GM12878 (cell line): ENCODE data around the gene RFPL1. TPM values are rescaled to one million over a fixed set of nuclear protein-coding genes. Genes with fewer than 3 reads are reported as not detected.

ENCODE experiments used
- ATAC-seq: fragments of 200-7000 bp; cut with Tn5 transposase; 3 replicates; pipeline ENCODE4 v1.9.1; 2020; ENCODE audit warnings: mild to moderate bottlenecking, moderate library complexity
- BruUV-seq: library from RNA; stranded (reverse); fragments of 400-500 nt; replicated peaks from 2 replicates; lab custom pipeline; 2021; lab: Mats Ljungman, UMichigan
- CTCF ChIA-PET: fragments of 300-600 bp; sonication (Branson Sonifier 250); formaldehyde crosslinking; extraction: SDS; loops from one replicate; lab custom pipeline; 2021; ENCODE audit warnings: inconsistent platforms; lab: Yijun Ruan, JAX
- POLR2A ChIA-PET: fragments of 350-600 bp; formaldehyde crosslinking; extraction: SDS; loops from one replicate; lab custom pipeline; 2021; ENCODE audit warnings: inconsistent platforms; lab: Charles Lee
- RAD21 ChIA-PET: fragments of 300-600 bp; sonication (Branson Sonifier 250); formaldehyde crosslinking; loops from one replicate; lab custom pipeline; 2023; ENCODE audit warnings: antibody characterized with exemption; ENCODE audit not compliant: unreplicated experiment; lab: Charles Lee
- SMC1A ChIA-PET: fragments of 300-600 bp; sonication (Branson Sonifier 250); formaldehyde crosslinking; loops from one replicate; lab custom pipeline; 2023; ENCODE audit not compliant: unreplicated experiment, uncharacterized antibody; lab: Charles Lee
- DNase-seq: peaks from one replicate; pipeline ENCODE4 v3.0.0-alpha.2; 2011; ENCODE audit warnings: low read depth, low spot score
- FAIRE-seq: peaks from 3 replicates; lab custom pipeline; 2011; peaks lifted over from hg19 to GRCh38; lab: Jason Lieb, UNC
- H2AFZ ChIP-seq: 2 replicates; pipeline ENCODE4 v1.6.0; 2011; ENCODE audit warnings: low read depth, low read length, control low read depth; ENCODE audit not compliant: control insufficient read depth
- H3K27ac ChIP-seq: 2 replicates; pipeline ENCODE4 v1.5.1; 2011; ENCODE audit warnings: control low read depth; ENCODE audit not compliant: control insufficient read depth, insufficient read depth
- H3K27me3 ChIP-seq, 2 experiments: replicated peaks in 1 of 2; 2 replicates each; pipeline versions ENCODE4 v1.6.0 to v1.6.1; 2011; ENCODE audit warnings: low read length in 1 of 2; ENCODE audit not compliant: control insufficient read depth in 2 of 2, insufficient read depth in 2 of 2
- H3K36me3 ChIP-seq, 2 experiments: 2 replicates each; pipeline ENCODE4 v1.5.1; 2011; ENCODE audit warnings: low read length in 1 of 2; ENCODE audit not compliant: control insufficient read depth in 2 of 2, insufficient read depth in 2 of 2
- H3K4me1 ChIP-seq: 2 replicates; pipeline ENCODE4 v1.6.1; 2011; ENCODE audit warnings: mild to moderate bottlenecking, low read length, moderate library complexity, mixed read lengths; ENCODE audit not compliant: control insufficient read depth, insufficient read depth
- H3K4me2 ChIP-seq: 2 replicates; pipeline ENCODE4 v1.6.0; 2011; ENCODE audit warnings: control low read depth; ENCODE audit not compliant: control insufficient read depth, insufficient read depth
- H3K4me3 ChIP-seq: fragments of 200-600 bp; sonication (generic); 2 replicates; pipeline ENCODE4 v1.5.1; 2016
- H3K79me2 ChIP-seq: 2 replicates; pipeline ENCODE4 v1.6.0; 2011; ENCODE audit warnings: low read length; ENCODE audit not compliant: control insufficient read depth, insufficient read depth
- H3K9ac ChIP-seq: 2 replicates; pipeline ENCODE4 v1.8.0; 2011; ENCODE audit warnings: low read length, control low read depth, mixed read lengths; ENCODE audit not compliant: control insufficient read depth, insufficient read depth
- H3K9me3 ChIP-seq: replicated peaks from 3 replicates; pipeline ENCODE4 v1.5.1; 2011; ENCODE audit warnings: mild to moderate bottlenecking, low read length; ENCODE audit not compliant: control insufficient read depth, insufficient read depth
- H4K20me1 ChIP-seq: 2 replicates; pipeline ENCODE4 v1.6.0; 2011; ENCODE audit not compliant: control insufficient read depth, insufficient read depth
- BMI1 ChIP-seq: fragments of 450-650 bp; IDR thresholded peaks from 2 replicates; pipeline ENCODE4 v1.6.1; 2016; ENCODE audit warnings: mild to moderate bottlenecking, moderate library complexity, borderline replicate concordance
- CBX3 ChIP-seq: fragments of 200-600 bp; sonication (generic); IDR thresholded peaks from 2 replicates; pipeline ENCODE4 v1.6.1; 2016; ENCODE audit warnings: low read depth, borderline replicate concordance
- CBX5 ChIP-seq: sonication (generic); IDR thresholded peaks from 2 replicates; pipeline ENCODE4 v1.6.1; 2016; ENCODE audit warnings: low read depth, moderate library complexity, mild to moderate bottlenecking, inconsistent platforms
- CHD2 ChIP-seq: IDR thresholded peaks from 2 replicates; pipeline ENCODE4 v1.6.1; 2011; ENCODE audit warnings: low read depth, low read length, improper control_type of control experiment, borderline replicate concordance
- CREB1 ChIP-seq: IDR thresholded peaks from 2 replicates; pipeline ENCODE4 v1.6.1; 2012; ENCODE audit warnings: low read depth, mild to moderate bottlenecking, inconsistent platforms
- E2F8 ChIP-seq: fragments of 450-650 bp; IDR thresholded peaks from 2 replicates; pipeline ENCODE4 v1.6.1; 2018; ENCODE audit warnings: mild to moderate bottlenecking, low read depth, moderate library complexity; ENCODE audit not compliant: partially characterized antibody
- HDGF ChIP-seq: fragments of 450-650 bp; IDR thresholded peaks from 2 replicates; pipeline ENCODE4 v1.6.1; 2016; ENCODE audit warnings: antibody characterized with exemption
- IKZF1 ChIP-seq: fragments of 450-650 bp; conservative IDR thresholded peaks from 2 replicates; pipeline ENCODE4 v1.6.1; 2017; ENCODE audit warnings: antibody characterized with exemption, mild to moderate bottlenecking
- IKZF2 ChIP-seq, 2 experiments: fragments of 450-650 bp; IDR thresholded peaks; 2 replicates each; pipeline ENCODE4 v1.6.1; 2017; ENCODE audit warnings: mild to moderate bottlenecking in 2 of 2, moderate library complexity in 2 of 2
- MEF2A ChIP-seq: IDR thresholded peaks from 2 replicates; pipeline ENCODE4 v1.6.1; 2011; ENCODE audit warnings: low read depth, mild to moderate bottlenecking, low read length, moderate library complexity; ENCODE audit not compliant: insufficient read depth
- MEF2B ChIP-seq: fragments of 450-650 bp; IDR thresholded peaks from 2 replicates; pipeline ENCODE4 v1.6.1; 2018; ENCODE audit warnings: mild to moderate bottlenecking, moderate library complexity; ENCODE audit not compliant: partially characterized antibody, poor library complexity, severe bottlenecking
- PAX8 ChIP-seq: fragments of 450-650 bp; IDR thresholded peaks from 2 replicates; pipeline ENCODE4 v1.6.1; 2017; ENCODE audit warnings: mild to moderate bottlenecking, moderate library complexity
- RFX5 ChIP-seq: IDR thresholded peaks from 2 replicates; pipeline ENCODE4 v1.6.1; 2011; ENCODE audit warnings: low read depth, low read length, improper control_type of control experiment
- TCF12 ChIP-seq: IDR thresholded peaks from 2 replicates; pipeline ENCODE4 v1.6.1; 2011; ENCODE audit warnings: low read depth, mild to moderate bottlenecking, low read length
- WRNIP1 ChIP-seq: IDR thresholded peaks from 2 replicates; pipeline ENCODE4 v1.6.1; 2011; ENCODE audit warnings: low read depth, low read length, improper control_type of control experiment, borderline replicate concordance
- YBX1 ChIP-seq: fragments of 450-650 bp; IDR thresholded peaks from 2 replicates; pipeline ENCODE4 v1.6.1; 2016; ENCODE audit warnings: antibody characterized with exemption
- WGBS: methylation state at CpG from one replicate; pipeline ENCODE4 v1.1.6; 2016; ENCODE audit warnings: low lambda C conversion rate; ENCODE audit not compliant: insufficient replicate concordance, insufficient coverage; ENCODE audit errors: missing lambda C conversion rate; 5-methylcytosine and 5-hydroxymethylcytosine counted together
- in situ Hi-C: fragments of 300-500 bp; cut with MboI; formaldehyde crosslinking; loops from 9 replicates; pipeline ENCODE4 v1.14.3; 2018; ENCODE audit warnings: mixed read lengths
- intact Hi-C: fragments of 100-400 bp; cut with micrococcal nuclease; formaldehyde crosslinking; loops from one replicate; pipeline ENCODE4 v1.14.2; 2022; ENCODE audit not compliant: unreplicated experiment
- polyA plus RNA-seq, 11 experiments: library from polyadenylated mRNA; depleted of rRNA in 4 of 11; unstranded in 6 of 11; stranded (reverse) in 5 of 11; fragments of >200 nt; fragmentation: Nextera tagmentation in 4 of 11; fragmentation: Illumina TruSeq in 1 of 11; extraction: Ambion mirVana in 4 of 11; extraction: Trizol in 1 of 11; gene quantifications; 1 replicate in 1 of 11; 2 replicates in 10 of 11; pipeline versions ENCODE4 v1.2.1 to v1.2.3, GENCODE V29; 2011 to 2016; ENCODE audit warnings: inconsistent platforms in 2 of 11, missing spikeins in 2 of 11, low read depth in 1 of 11
- total RNA-seq, 4 experiments: library from RNA; depleted of rRNA in 3 of 4; stranded (reverse); fragments of >200 nt in 3 of 4; fragmentation: Illumina TruSeq in 1 of 4; extraction: Trizol in 1 of 4; gene quantifications; 2 replicates each; pipeline versions ENCODE4 v1.2.1 to v1.2.3, GENCODE V29; 2013 to 2021
- TF ChIP-seq, protein P1 (sequence below), 3 experiments: IDR thresholded peaks in 2 of 3; conservative IDR thresholded peaks in 1 of 3; 2 replicates each; pipeline ENCODE4 v1.5.1; 2011; ENCODE audit warnings: low read depth in 3 of 3, low read length in 3 of 3, mild to moderate bottlenecking in 3 of 3, control low read depth in 2 of 3, moderate library complexity in 2 of 3, inconsistent platforms in 1 of 3, mixed read lengths in 1 of 3; ENCODE audit not compliant: control insufficient read depth in 2 of 3, insufficient read depth in 1 of 3; ENCODE audit errors: extremely low read depth in 1 of 3
- TF ChIP-seq, protein P2 (sequence below): IDR thresholded peaks from 2 replicates; pipeline ENCODE4 v1.6.1; 2011; ENCODE audit warnings: borderline replicate concordance, low read depth, mild to moderate bottlenecking, moderate library complexity, mixed read lengths, low read length; ENCODE audit not compliant: insufficient read depth; ENCODE audit errors: extremely low read length

Gene RFPL1
- total and polyA plus RNA-seq, 10 of the 15 experiments (the other 5 are each of a cell fraction or from before 2014, with no cell fraction given): 0.13 TPM; not detected in 9

DNA sequence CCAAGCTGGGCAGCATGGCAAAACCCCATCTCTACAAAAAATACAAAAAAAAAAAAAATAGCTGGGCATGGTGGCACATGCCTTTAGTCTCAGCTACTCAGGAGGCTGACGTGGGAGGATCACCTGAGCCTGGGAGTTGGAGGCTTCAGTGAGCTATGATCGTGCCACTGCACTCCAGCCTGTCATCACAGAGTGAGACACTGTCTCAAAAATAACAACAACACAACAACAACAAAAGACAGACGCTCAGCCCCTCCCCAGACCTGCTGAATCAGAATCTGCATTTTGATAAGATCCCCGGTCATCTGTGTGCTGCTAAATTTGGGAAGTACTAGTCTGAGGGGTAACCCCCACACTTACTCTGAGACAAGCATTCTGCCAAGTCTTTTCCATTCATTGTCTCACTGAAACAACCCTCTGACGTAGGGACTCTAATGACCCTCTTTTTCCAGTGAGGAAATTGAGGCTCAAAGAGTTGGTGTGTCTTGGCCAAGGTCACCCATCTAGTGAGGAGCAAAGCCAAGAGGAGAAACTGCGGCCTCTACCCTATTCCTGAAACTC is 49.1 kb downstream of the RFPL1 start:
- ATAC-seq (no peak), FAIRE-seq (no peak), DNase-seq (no peak)
- Histone ChIP-seq H3K4me2 (no peak overlapping the region), H3K4me3 (no peak overlapping the region), H3K9ac (no peak overlapping the region), H3K27ac (no peak overlapping the region), H3K79me2 (no peaks in the 10 kb centered on the region), H2AFZ (no peak overlapping the region), H4K20me1 (no peaks in the 10 kb centered on the region), H3K27me3 (no peaks in the 10 kb centered on the region), H3K9me3 (no peaks in the 10 kb centered on the region; the same call in 2 of the 3 replicates), H3K4me1 (no peaks in the 10 kb centered on the region), H3K36me3 (no peaks in the 10 kb centered on the region)
- intact Hi-C loops: no loop called here
- TF ChIP-seq BMI1 (no peak), IKZF2 (IDR thresholded peaks at IDR 0.05) (no peak), RFX5 (no peak), TCF12 (no peak), YBX1 (no peak), IKZF1 (no peak), MEF2A (no peak), CBX5 (no peak), WRNIP1 (no peak), MEF2B (no peak), PAX8 (no peak), CREB1 (no peak), CBX3 (no peak), CHD2 (no peak), E2F8 (no peak), HDGF (no peak)
- TF ChIP-seq, protein P1, sequence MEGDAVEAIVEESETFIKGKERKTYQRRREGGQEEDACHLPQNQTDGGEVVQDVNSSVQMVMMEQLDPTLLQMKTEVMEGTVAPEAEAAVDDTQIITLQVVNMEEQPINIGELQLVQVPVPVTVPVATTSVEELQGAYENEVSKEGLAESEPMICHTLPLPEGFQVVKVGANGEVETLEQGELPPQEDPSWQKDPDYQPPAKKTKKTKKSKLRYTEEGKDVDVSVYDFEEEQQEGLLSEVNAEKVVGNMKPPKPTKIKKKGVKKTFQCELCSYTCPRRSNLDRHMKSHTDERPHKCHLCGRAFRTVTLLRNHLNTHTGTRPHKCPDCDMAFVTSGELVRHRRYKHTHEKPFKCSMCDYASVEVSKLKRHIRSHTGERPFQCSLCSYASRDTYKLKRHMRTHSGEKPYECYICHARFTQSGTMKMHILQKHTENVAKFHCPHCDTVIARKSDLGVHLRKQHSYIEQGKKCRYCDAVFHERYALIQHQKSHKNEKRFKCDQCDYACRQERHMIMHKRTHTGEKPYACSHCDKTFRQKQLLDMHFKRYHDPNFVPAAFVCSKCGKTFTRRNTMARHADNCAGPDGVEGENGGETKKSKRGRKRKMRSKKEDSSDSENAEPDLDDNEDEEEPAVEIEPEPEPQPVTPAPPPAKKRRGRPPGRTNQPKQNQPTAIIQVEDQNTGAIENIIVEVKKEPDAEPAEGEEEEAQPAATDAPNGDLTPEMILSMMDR (IDR thresholded peaks at IDR 0.05 in 2 of 3, conservative IDR thresholded peaks at IDR 0.05 in 1 of 3; ENCODE audit: control insufficient read depth in 2 of 3, extremely low read depth in 1 of 3, insufficient read depth in 1 of 3, low read depth in 3 of 3, low read length in 3 of 3): no peak
- TF ChIP-seq, protein P2, sequence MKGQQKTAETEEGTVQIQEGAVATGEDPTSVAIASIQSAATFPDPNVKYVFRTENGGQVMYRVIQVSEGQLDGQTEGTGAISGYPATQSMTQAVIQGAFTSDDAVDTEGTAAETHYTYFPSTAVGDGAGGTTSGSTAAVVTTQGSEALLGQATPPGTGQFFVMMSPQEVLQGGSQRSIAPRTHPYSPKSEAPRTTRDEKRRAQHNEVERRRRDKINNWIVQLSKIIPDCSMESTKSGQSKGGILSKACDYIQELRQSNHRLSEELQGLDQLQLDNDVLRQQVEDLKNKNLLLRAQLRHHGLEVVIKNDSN: no peak
- BruUV-seq: no TSS peak
- in situ Hi-C loops: no loop called here
- ChIA-PET POLR2A (no interaction called here), CTCF (no interaction called here), SMC1A (interaction anchor here (1.2 kb wide), 1 partner anchor 24 kb away, joined by 3 read pairs; no protein-coding TSS in a partner anchor), RAD21 (interaction anchor here (1.1 kb wide), 1 partner anchor 16 kb away, joined by 3 read pairs; no protein-coding TSS in a partner anchor)
- WGBS: 21% methylated on average over 6 of the region's 6 CpGs
